ENCODE results near the gene TAF5L.

TAF5L gene

GRCh38 chr1:229661897-229662296, 36.0 kb upstream of the TAF5L start:
- Histone ChIP-seq H3K27me3 (ENCODE audit: control insufficient read depth in 5 of 5, insufficient read depth in 4 of 5, low read length in 5 of 5) (no peaks in the 10 kb centered on the region), H3K4me3 (ENCODE audit: low read depth in 1 of 5, low read length in 5 of 5) (no peak overlapping the region), H3K9ac (ENCODE audit: low read length in 5 of 5) (no peak overlapping the region), H3K36me3 (ENCODE audit: control insufficient read depth in 5 of 5, insufficient read depth in 5 of 5, low read length in 5 of 5) (peaks cover 13 to 26% (median 18%) of the 10 kb centered on the region in 5 donors), H3K9me3 (ENCODE audit: control insufficient read depth in 5 of 5, low read length in 5 of 5) (no peaks in the 10 kb centered on the region), H3K4me1 (ENCODE audit: control insufficient read depth in 5 of 5, insufficient read depth in 5 of 5, low read length in 5 of 5) (peaks cover 0 to 17% (median 10%) of the 10 kb centered on the region in 5 donors), H3K27ac (ENCODE audit: low read depth, low read length) (no peak overlapping the region)

GRCh38 chr1:229661022-229661877, 35.3 kb upstream of the TAF5L start:
- peaks cover 0 to 17% (median 10%) of the 10 kb centered on the region in 5 donors for H3K4me1 ChIP-seq (ENCODE audit: control insufficient read depth in 5 of 5, insufficient read depth in 5 of 5, low read length in 5 of 5)
- H3K27ac ChIP-seq (ENCODE audit: low read depth, low read length), result no peak overlapping the region
- no peak overlapping the region for H3K9ac ChIP-seq (ENCODE audit: low read length in 5 of 5)
- no peaks in the 10 kb centered on the region for H3K27me3 ChIP-seq (ENCODE audit: control insufficient read depth in 5 of 5, insufficient read depth in 4 of 5, low read length in 5 of 5)
- no peak overlapping the region for H3K4me3 ChIP-seq (ENCODE audit: low read depth in 1 of 5, low read length in 5 of 5)
- peaks cover 17 to 31% (median 18%) of the 10 kb centered on the region in 5 donors for H3K36me3 ChIP-seq (ENCODE audit: control insufficient read depth in 5 of 5, insufficient read depth in 5 of 5, low read length in 5 of 5)
- no peaks in the 10 kb centered on the region for H3K9me3 ChIP-seq (ENCODE audit: control insufficient read depth in 5 of 5, low read length in 5 of 5)

DNA sequence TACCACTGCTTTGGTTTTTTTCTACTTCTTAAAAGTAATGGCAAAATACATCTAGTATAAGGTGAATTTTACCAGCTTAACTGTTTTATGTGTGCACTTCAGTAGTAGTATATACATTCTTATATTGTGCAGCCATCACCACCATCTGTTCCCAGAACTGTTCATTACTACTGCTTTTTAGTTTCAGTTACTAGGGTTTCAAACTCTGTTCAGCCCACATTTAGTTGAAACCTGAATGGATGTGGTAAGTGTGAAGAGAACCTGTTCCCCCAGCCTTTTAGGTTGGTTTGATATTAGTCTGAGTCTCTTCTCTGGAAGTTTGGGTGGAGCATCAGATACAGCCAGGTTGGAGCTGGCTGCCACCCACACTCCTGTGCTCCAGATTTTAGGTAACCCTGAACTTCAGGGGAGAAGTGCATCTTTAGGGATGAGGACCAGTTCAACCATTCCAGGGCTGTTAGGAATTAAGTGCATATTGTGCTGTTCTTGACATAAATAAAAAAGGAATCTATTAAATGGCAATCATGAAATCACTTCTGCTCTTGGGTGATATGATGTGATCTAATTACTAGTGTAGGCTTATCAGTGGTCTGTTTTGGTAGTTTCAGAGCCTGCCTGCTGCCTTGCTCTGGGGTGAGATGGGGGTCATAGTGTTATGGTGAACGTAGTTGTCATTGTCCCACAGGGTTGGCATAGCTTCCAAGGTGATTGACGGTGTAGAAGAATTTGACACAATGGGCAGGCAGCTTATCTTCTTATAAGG, 32.3 kb upstream of the TAF5L start:
- Histone ChIP-seq H3K9ac (ENCODE audit: low read length in 5 of 5) (no peak overlapping the region), H3K27me3 (ENCODE audit: control insufficient read depth in 5 of 5, insufficient read depth in 4 of 5, low read length in 5 of 5) (no peaks in the 10 kb centered on the region), H3K4me3 (ENCODE audit: low read depth in 1 of 5, low read length in 5 of 5) (no peak overlapping the region), H3K9me3 (ENCODE audit: control insufficient read depth in 5 of 5, low read length in 5 of 5) (no peaks in the 10 kb centered on the region), H3K4me1 (ENCODE audit: control insufficient read depth in 5 of 5, insufficient read depth in 5 of 5, low read length in 5 of 5) (peaks cover 0 to 10% (median 7%) of the 10 kb centered on the region in 5 donors), H3K36me3 (ENCODE audit: control insufficient read depth in 5 of 5, insufficient read depth in 5 of 5, low read length in 5 of 5) (peaks cover 19 to 55% (median 40%) of the 10 kb centered on the region in 5 donors), H3K27ac (ENCODE audit: low read depth, low read length) (no peak overlapping the region)

DNA sequence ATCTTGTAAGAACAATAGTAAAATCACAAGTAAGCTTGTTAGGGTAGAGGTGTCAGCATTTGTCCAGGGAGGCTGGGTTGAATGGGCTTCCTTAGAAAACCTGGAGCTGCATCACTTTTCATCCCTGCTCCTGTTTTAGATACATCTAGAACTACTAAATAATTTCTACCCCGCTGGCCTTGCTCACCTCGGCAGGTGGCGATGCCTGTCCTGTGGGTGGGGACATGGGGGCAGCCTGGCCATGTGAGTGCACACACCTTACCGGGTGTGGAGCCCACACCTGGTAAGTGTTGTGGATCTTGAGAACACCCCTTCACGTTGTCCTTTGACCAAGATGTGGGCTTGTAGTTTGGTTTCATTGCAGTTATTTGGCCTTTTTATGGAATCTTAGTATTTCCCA, 29.9 kb upstream of the TAF5L start:
- Histone ChIP-seq H3K4me3 (ENCODE audit: low read depth in 1 of 5, low read length in 5 of 5) (no peak overlapping the region), H3K36me3 (ENCODE audit: control insufficient read depth in 5 of 5, insufficient read depth in 5 of 5, low read length in 5 of 5) (peaks cover 22 to 72% (median 48%) of the 10 kb centered on the region in 5 donors), H3K27me3 (ENCODE audit: control insufficient read depth in 5 of 5, insufficient read depth in 4 of 5, low read length in 5 of 5) (no peaks in the 10 kb centered on the region)

GRCh38 chr1:229653420-229653819, 27.5 kb upstream of the TAF5L start:
- H3K36me3 ChIP-seq (ENCODE audit: control insufficient read depth in 5 of 5, insufficient read depth in 5 of 5, low read length in 5 of 5), result peaks cover 22 to 75% (median 54%) of the 10 kb centered on the region in 5 donors

More for the DNA sequence above, 29.9 kb upstream of the TAF5L start:
- H3K9ac ChIP-seq (ENCODE audit: low read length in 5 of 5), result no peak overlapping the region
- H3K9me3 ChIP-seq (ENCODE audit: control insufficient read depth in 5 of 5, low read length in 5 of 5), result no peaks in the 10 kb centered on the region
- no peak overlapping the region for H3K27ac ChIP-seq (ENCODE audit: low read depth, low read length)
- peaks cover 0 to 11% (median 0%) of the 10 kb centered on the region in 5 donors for H3K4me1 ChIP-seq (ENCODE audit: control insufficient read depth in 5 of 5, insufficient read depth in 5 of 5, low read length in 5 of 5)

DNA sequence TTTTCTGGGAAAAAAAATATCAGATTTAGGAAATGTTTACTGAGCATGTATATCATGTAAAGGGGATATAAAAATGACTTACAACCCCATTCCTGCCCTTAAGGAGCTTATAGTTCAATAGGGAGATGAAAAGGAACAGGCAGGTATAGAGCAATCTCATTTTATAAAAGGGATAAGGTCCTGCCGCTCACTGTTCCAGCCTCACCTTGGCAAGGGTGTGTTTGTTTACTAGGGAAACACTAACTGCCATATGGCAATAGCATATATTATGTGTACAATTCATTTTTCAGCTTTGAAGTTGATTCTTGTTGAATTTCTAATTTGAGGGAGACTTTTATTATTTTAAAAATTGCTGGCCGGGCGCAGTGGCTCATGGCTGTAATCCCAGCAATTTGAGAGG, 25.6 kb upstream of the TAF5L start:
- peaks cover 18 to 77% (median 64%) of the 10 kb centered on the region in 5 donors for H3K36me3 ChIP-seq (ENCODE audit: control insufficient read depth in 5 of 5, insufficient read depth in 5 of 5, low read length in 5 of 5)

More at GRCh38 chr1:229653420-229653819, 27.5 kb upstream of the TAF5L start:
- H3K4me3 ChIP-seq (ENCODE audit: low read depth in 1 of 5, low read length in 5 of 5), result no peak overlapping the region
- no peaks in the 10 kb centered on the region for H3K9me3 ChIP-seq (ENCODE audit: control insufficient read depth in 5 of 5, low read length in 5 of 5)
- H3K4me1 ChIP-seq (ENCODE audit: control insufficient read depth in 5 of 5, insufficient read depth in 5 of 5, low read length in 5 of 5), result peaks cover 0 to 20% (median 0%) of the 10 kb centered on the region in 5 donors
- H3K27me3 ChIP-seq (ENCODE audit: control insufficient read depth in 5 of 5, insufficient read depth in 4 of 5, low read length in 5 of 5), result no peaks in the 10 kb centered on the region
- no peak overlapping the region for H3K27ac ChIP-seq (ENCODE audit: low read depth, low read length)
- no peak overlapping the region for H3K9ac ChIP-seq (ENCODE audit: low read length in 5 of 5)

GRCh38 chr1:229650045-229650444, 24.1 kb upstream of the TAF5L start:
- H3K4me3 ChIP-seq (ENCODE audit: low read depth in 1 of 5, low read length in 5 of 5), result no peak overlapping the region
- H3K36me3 ChIP-seq (ENCODE audit: control insufficient read depth in 5 of 5, insufficient read depth in 5 of 5, low read length in 5 of 5), result peaks cover 16 to 80% (median 68%) of the 10 kb centered on the region in 5 donors
- no peaks in the 10 kb centered on the region for H3K9me3 ChIP-seq (ENCODE audit: control insufficient read depth in 5 of 5, low read length in 5 of 5)

More for the DNA sequence above, 25.6 kb upstream of the TAF5L start:
- H3K9ac ChIP-seq (ENCODE audit: low read length in 5 of 5), result no peak overlapping the region
- no peak overlapping the region for H3K27ac ChIP-seq (ENCODE audit: low read depth, low read length)
- peaks cover 0 to 20% (median 0%) of the 10 kb centered on the region in 5 donors for H3K4me1 ChIP-seq (ENCODE audit: control insufficient read depth in 5 of 5, insufficient read depth in 5 of 5, low read length in 5 of 5)
- H3K4me3 ChIP-seq (ENCODE audit: low read depth in 1 of 5, low read length in 5 of 5), result no peak overlapping the region
- no peaks in the 10 kb centered on the region for H3K9me3 ChIP-seq (ENCODE audit: control insufficient read depth in 5 of 5, low read length in 5 of 5)
- H3K27me3 ChIP-seq (ENCODE audit: control insufficient read depth in 5 of 5, insufficient read depth in 4 of 5, low read length in 5 of 5), result no peaks in the 10 kb centered on the region

DNA sequence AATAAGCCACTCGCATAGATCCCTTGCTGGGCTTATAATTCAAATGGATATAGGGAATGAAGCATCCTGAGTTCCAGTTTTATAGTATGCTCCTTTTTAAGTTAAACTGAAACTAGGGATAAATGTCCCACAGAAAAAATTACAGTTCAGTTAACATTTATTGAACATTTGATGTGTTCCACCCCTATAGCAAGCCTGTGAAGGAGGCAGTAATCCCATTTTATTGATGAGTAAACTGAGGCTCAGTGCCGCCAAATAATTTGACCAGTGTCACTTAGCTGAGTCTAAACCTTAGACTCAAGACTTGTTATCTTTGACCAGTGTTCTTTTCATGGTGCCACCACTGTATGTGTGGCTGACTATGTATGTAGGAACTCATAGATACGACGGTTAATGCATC, 22.5 kb upstream of the TAF5L start:
- Histone ChIP-seq H3K36me3 (ENCODE audit: control insufficient read depth in 5 of 5, insufficient read depth in 5 of 5, low read length in 5 of 5) (peaks cover 16 to 78% (median 60%) of the 10 kb centered on the region in 5 donors), H3K9me3 (ENCODE audit: control insufficient read depth in 5 of 5, low read length in 5 of 5) (no peaks in the 10 kb centered on the region), H3K9ac (ENCODE audit: low read length in 5 of 5) (no peak overlapping the region), H3K27ac (ENCODE audit: low read depth, low read length) (no peak overlapping the region), H3K27me3 (ENCODE audit: control insufficient read depth in 5 of 5, insufficient read depth in 4 of 5, low read length in 5 of 5) (no peaks in the 10 kb centered on the region), H3K4me3 (ENCODE audit: low read depth in 1 of 5, low read length in 5 of 5) (no peak overlapping the region), H3K4me1 (ENCODE audit: control insufficient read depth in 5 of 5, insufficient read depth in 5 of 5, low read length in 5 of 5) (peaks cover 2 to 50% (median 26%) of the 10 kb centered on the region in 5 donors)

More at GRCh38 chr1:229650045-229650444, 24.1 kb upstream of the TAF5L start:
- Histone ChIP-seq H3K4me1 (ENCODE audit: control insufficient read depth in 5 of 5, insufficient read depth in 5 of 5, low read length in 5 of 5) (peaks cover 0 to 33% (median 10%) of the 10 kb centered on the region in 5 donors), H3K27ac (ENCODE audit: low read depth, low read length) (no peak overlapping the region), H3K9ac (ENCODE audit: low read length in 5 of 5) (no peak overlapping the region), H3K27me3 (ENCODE audit: control insufficient read depth in 5 of 5, insufficient read depth in 4 of 5, low read length in 5 of 5) (no peaks in the 10 kb centered on the region)

GRCh38 chr1:229645324-229645993, 19.5 kb upstream of the TAF5L start:
- peak overlapping the region in 3 of 5 donors; percentile 1 to 3 (median 2) for H3K9ac ChIP-seq (ENCODE audit: low read length in 5 of 5)
- H3K4me3 ChIP-seq (ENCODE audit: low read depth in 1 of 5, low read length in 5 of 5), result peak overlapping the region in 1 of 5 donors; percentile 6
- peaks cover 2 to 64% (median 44%) of the 10 kb centered on the region in 5 donors for H3K4me1 ChIP-seq (ENCODE audit: control insufficient read depth in 5 of 5, insufficient read depth in 5 of 5, low read length in 5 of 5)
- peaks cover 13 to 63% (median 45%) of the 10 kb centered on the region in 5 donors for H3K36me3 ChIP-seq (ENCODE audit: control insufficient read depth in 5 of 5, insufficient read depth in 5 of 5, low read length in 5 of 5)
- H3K27ac ChIP-seq (ENCODE audit: low read depth, low read length), result peak overlapping the region; percentile 60
- H3K27me3 ChIP-seq (ENCODE audit: control insufficient read depth in 5 of 5, insufficient read depth in 4 of 5, low read length in 5 of 5), result no peaks in the 10 kb centered on the region
- H3K9me3 ChIP-seq (ENCODE audit: control insufficient read depth in 5 of 5, low read length in 5 of 5), result no peaks in the 10 kb centered on the region
